Right lobe of liver (tissue), 6 donors: ENCODE results near the gene HAUS7. TPM values are rescaled to one million over a fixed set of nuclear protein-coding genes. Genes with fewer than 3 reads are reported as not detected.

ENCODE experiments used
- ATAC-seq, 4 donors: fragments of 200-7000 bp; cut with Tn5 transposase; one replicate each; pipeline ENCODE4 v1.9.1; 2020; ENCODE audit warnings: mild to moderate bottlenecking in 4 of 4, moderate library complexity in 4 of 4
- DNase-seq, 3 donors: peaks; one replicate each; pipeline ENCODE4 v3.0.0-alpha.2; 2020
- H3K27ac ChIP-seq, 3 donors: fragments of 200-600 bp; one replicate each; pipeline ENCODE4 v1.8.0; 2022
- H3K27me3 ChIP-seq, 2 donors: fragments of 200-600 bp; one replicate each; pipeline ENCODE4 v1.8.0; 2022
- H3K36me3 ChIP-seq, 4 donors: fragments of 200-600 bp; sonication (generic) in 1 of 4; one replicate each; pipeline versions ENCODE4 v1.5.1 to v1.8.0; 2017 to 2022; ENCODE audit warnings: control low read depth in 1 of 4
- H3K4me1 ChIP-seq, 4 donors: fragments of 200-600 bp; sonication (generic) in 1 of 4; one replicate each; pipeline versions ENCODE4 v1.5.1 to v1.8.0; 2017 to 2022; ENCODE audit warnings: control low read depth in 1 of 4
- H3K4me3 ChIP-seq, 3 donors: fragments of 200-600 bp; one replicate each; pipeline ENCODE4 v1.8.0; 2022
- H3K9me3 ChIP-seq, 4 donors: fragments of 200-600 bp; sonication (generic) in 1 of 4; one replicate each; pipeline versions ENCODE4 v1.5.1 to v1.8.0; 2017 to 2022; ENCODE audit warnings: control low read depth in 1 of 4
- CTCF ChIP-seq, 4 donors: fragments of 200-600 bp in 3 of 4; fragments of 450-650 bp in 1 of 4; IDR thresholded peaks; one replicate each; pipeline versions ENCODE4 v1.5.1 to v1.8.0; 2016 to 2022; ENCODE audit warnings: antibody characterized with exemption in 4 of 4, mild to moderate bottlenecking in 2 of 4
- POLR2A ChIP-seq: fragments of 450-650 bp; IDR thresholded peaks from one replicate; pipeline ENCODE4 v1.6.1; 2017; ENCODE audit warnings: antibody characterized with exemption, mild to moderate bottlenecking
- WGBS: methylation state at CpG from one replicate; pipeline ENCODE4 v1.1.6; 2018; ENCODE audit warnings: low coverage, low lambda C conversion rate; ENCODE audit not compliant: insufficient coverage; ENCODE audit errors: missing lambda C conversion rate; 5-methylcytosine and 5-hydroxymethylcytosine counted together
- intact Hi-C, 2 donors: fragments of 100-400 bp; cut with DNase I; formaldehyde crosslinking; loops; one replicate each; pipeline versions ENCODE4 v1.11.2 to v1.14.1; 2022
- total RNA-seq, 6 experiments: library from RNA; depleted of rRNA in 2 of 6; stranded (reverse); fragments of >200 nt in 2 of 6; fragmentation: NEBNext Ultra II Directional in 3 of 6; extraction: Animal tissue kit (Norgen Biotek cat#: 25700) in 3 of 6; gene quantifications; one replicate each; pipeline versions ENCODE4 v1.1.0 to v1.2.4, GENCODE V29; 2016 to 2023
- donor health status: DM: no; HTN: yes; CAD: no.
- donor health status: DM: no; HTN: no; CAD: no.
- donor health status: DM: no; HTN: no; CAD: no.
- donor health status: DM: no; HTN: yes; CAD: no.
- donor health status: DM: no; HTN: yes; CAD: no.

Gene HAUS7
- total RNA-seq, 6 experiments from 2014 or later: 5.6 to 14.9 (median 8.8) TPM

GRCh38 chrX:153450114-153450948, 20.0 kb downstream of the HAUS7 start:
- no peaks in the 10 kb centered on the region for H3K36me3 ChIP-seq
- intact Hi-C loops: no loop called here

GRCh38 chrX:153449368-153450113, 20.8 kb downstream of the HAUS7 start:
- no peak for TF ChIP-seq POLR2A
- no peak for TF ChIP-seq CTCF (IDR thresholded peaks at IDR 0.05)
- 69% methylated on average over 12 of the region's 15 CpGs for WGBS
- DNase-seq (no peak), ATAC-seq (no peak)
- H3K27me3 ChIP-seq: no peaks in the 10 kb centered on the region
- H3K36me3 ChIP-seq: no peaks in the 10 kb centered on the region
- no peak overlapping the region for H3K4me3 ChIP-seq
- no peaks in the 10 kb centered on the region for H3K4me1 ChIP-seq
- no peak overlapping the region for H3K27ac ChIP-seq
- H3K9me3 ChIP-seq: no peaks in the 10 kb centered on the region
- intact Hi-C loops: no loop called here

More at GRCh38 chrX:153450114-153450948, 20.0 kb downstream of the HAUS7 start:
- Histone ChIP-seq H3K27me3 (no peaks in the 10 kb centered on the region), H3K4me1 (no peaks in the 10 kb centered on the region), H3K4me3 (no peak overlapping the region), H3K27ac (no peak overlapping the region), H3K9me3 (no peaks in the 10 kb centered on the region)
- no peak for ATAC-seq
- no peak for TF ChIP-seq CTCF (IDR thresholded peaks at IDR 0.05)
- TF ChIP-seq POLR2A: no peak
- 88% methylated on average over 12 of the region's 26 CpGs for WGBS
- no peak for DNase-seq

- Histone ChIP-seq H3K36me3 (no peaks in the 10 kb centered on the region), H3K4me1 (no peaks in the 10 kb centered on the region), H3K27ac (no peak overlapping the region), H3K4me3 (no peak overlapping the region), H3K9me3 (no peaks in the 10 kb centered on the region), H3K27me3 (no peaks in the 10 kb centered on the region)
- ATAC-seq (no peak), DNase-seq (no peak)
- 89% methylated on average over 7 of the region's 21 CpGs for WGBS
- no peak for TF ChIP-seq POLR2A
- TF ChIP-seq CTCF (IDR thresholded peaks at IDR 0.05): no peak
- intact Hi-C loops: no loop called here
These were observed 21.6 kb downstream of the HAUS7 start for GRCh38 chrX:153448556-153449367.

- ATAC-seq: no peak
- Histone ChIP-seq H3K36me3 (no peaks in the 10 kb centered on the region), H3K27me3 (no peaks in the 10 kb centered on the region), H3K27ac (no peak overlapping the region), H3K9me3 (no peaks in the 10 kb centered on the region), H3K4me3 (no peak overlapping the region), H3K4me1 (no peaks in the 10 kb centered on the region)
- DNase-seq: no peak
- intact Hi-C loops: no loop called here
- WGBS: 80% methylated on average over 7 of the region's 8 CpGs
- TF ChIP-seq CTCF (IDR thresholded peaks at IDR 0.05) (no peak), POLR2A (no peak)
These were observed 22.8 kb downstream of the HAUS7 start for GRCh38 chrX:153447581-153447960.
